Right ventricle myocardium inferior (tissue), 1 donor: Measurements from ENCODE around the gene LAMA1. TPM values are rescaled to one million over a fixed set of nuclear protein-coding genes. Genes with fewer than 3 reads are reported as not detected.

Source experiments
- ATAC-seq: fragments of 200-7000 bp; cut with Tn5 transposase; one replicate; pipeline ENCODE4 v1.9.1; 2020; ENCODE audit warnings: mild to moderate bottlenecking, moderate library complexity
- DNase-seq: peaks from one replicate; pipeline ENCODE4 v3.0.0; 2021; ENCODE audit errors: missing footprints
- intact Hi-C: fragments of 100-400 bp; cut with DNase I; formaldehyde crosslinking; loops from one replicate; pipeline ENCODE4 v1.11.0; 2022
- total RNA-seq: library from RNA; stranded (reverse); fragmentation: NEBNext Ultra II Directional; extraction: Animal tissue kit (Norgen Biotek cat#: 25700); gene quantifications from one replicate; pipeline ENCODE4 v1.2.1, GENCODE V29; 2021
- donor health status: DM: no; HTN: yes; CAD: no; lungs with severe emphysema.

LAMA1 gene
- total RNA-seq, 1 donor from 2014 or later = not detected

DNA sequence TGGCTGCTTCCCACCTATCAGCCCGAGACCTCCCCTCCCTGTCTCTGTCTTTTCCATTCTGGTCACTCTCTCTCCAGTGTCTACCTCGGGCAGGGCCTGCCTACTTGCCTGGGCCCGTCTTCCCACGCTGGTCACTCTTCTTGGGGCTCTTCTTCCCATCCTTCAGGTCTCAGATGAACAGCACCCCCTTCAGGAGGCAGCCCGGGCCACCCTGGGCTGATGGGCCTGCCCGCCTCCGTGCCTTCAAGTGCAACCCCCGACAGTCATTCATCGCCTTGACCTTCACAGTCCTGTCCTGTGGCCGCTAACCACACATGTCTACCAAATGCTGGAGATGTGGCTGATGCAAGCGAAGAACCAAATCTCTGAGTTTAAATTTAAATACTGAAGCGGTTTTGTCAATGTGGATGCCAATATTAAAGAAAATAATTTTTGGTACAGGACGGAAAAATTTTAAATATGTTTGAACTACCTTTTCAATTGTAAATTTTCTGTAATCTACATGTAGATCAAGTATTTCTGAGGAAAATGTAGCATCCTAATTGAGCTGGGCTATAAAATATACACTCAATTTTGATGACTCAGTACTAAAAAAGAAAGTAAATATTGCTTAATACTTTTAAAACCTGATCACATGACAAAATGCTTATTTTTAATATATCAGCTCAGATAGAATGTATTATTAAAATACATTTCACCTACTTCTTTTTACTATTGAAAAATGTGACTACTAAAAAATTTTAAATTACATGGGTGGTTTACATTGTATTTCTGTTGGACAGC, 96.4 kb downstream of the LAMA1 start:
- intact Hi-C loops = no loop called here
- ATAC-seq (no peak), DNase-seq (no peak)

DNA sequence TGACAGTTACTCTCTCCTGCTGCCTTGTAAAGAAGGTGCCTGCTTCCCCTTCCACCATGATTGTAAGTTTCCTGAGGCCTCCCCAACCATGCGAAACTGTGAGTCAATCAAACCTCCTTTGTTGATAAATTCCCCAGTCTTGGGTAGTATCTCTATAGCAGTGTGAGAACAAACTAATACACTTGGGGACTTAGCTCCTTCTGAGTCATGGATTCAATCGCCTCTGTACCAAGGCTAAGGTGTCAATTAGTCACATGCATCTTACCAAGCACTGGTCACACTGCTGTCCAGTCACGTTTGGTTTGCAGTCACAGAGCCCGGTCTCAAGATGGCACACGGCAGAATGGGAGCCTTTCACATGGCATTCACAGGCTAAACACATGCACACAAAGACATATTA, 100.6 kb downstream of the LAMA1 start:
- ATAC-seq = no peak
- intact Hi-C loops = no loop called here
- DNase-seq = no peak

DNA sequence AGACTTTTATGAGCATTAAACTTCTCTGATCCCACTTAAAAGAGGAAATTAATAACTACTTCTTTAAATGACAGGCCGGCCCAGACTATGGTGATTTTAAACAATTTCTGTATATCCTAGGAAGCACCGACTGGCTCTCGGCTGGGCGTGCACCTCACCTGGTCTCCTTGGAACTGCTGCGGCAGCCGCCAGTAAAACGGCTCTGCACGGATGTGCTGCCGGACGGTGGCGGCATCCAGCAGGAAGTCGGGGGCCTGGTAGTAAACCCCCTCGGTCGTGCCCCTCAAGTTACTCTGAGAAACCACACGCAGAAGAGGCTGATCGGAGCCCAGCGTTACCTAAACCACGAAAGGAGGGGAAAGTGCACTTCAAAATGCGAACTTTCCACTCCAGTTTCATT, 106.5 kb downstream of the LAMA1 start:
- DNase-seq = no peak
- ATAC-seq = no peak
- intact Hi-C loops = no loop called here

DNA sequence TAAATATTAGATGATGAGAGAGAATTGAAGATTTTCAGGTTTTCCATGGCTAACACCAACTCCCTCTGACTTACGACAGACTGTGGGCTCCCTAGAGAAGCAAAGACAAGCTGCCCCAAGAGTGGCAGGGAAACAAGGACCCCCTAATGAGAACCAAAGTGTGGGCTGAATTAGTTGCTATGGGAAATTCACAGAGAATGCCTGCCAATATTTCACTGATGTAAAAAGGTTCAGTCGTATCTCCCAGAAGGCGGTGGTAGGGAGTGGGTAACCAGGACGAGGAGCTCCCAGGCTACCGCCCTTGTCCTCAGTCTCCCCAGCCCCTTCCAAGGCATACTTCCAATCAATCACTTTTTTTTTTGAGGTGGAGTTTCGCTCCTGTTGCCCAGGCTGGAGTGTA, 113.6 kb downstream of the LAMA1 start:
- intact Hi-C loops = no loop called here
- ATAC-seq = no peak

DNA sequence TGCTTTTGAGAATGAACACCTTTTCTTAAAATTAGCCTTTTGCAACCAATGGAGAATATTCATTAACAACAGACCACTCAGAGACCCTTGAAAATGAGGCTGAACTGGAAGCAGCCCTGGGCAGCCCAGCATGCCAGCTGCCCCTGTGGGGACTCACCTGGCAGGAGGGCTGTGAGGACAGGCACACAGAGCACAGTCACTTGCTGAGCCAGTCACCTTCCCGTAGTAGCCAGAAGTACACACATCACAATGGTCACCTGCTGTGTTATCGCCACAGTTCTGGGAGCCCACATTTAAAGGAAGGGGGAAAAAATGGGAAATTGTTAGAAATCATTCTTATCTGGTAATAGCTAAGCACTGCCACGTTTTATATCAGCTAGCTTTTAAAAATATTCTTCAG, 115.5 kb downstream of the LAMA1 start:
- no peak for DNase-seq
- intact Hi-C loops = no loop called here
- no peak for ATAC-seq

More for the DNA sequence above, 113.6 kb downstream of the LAMA1 start:
- DNase-seq = no peak

DNA sequence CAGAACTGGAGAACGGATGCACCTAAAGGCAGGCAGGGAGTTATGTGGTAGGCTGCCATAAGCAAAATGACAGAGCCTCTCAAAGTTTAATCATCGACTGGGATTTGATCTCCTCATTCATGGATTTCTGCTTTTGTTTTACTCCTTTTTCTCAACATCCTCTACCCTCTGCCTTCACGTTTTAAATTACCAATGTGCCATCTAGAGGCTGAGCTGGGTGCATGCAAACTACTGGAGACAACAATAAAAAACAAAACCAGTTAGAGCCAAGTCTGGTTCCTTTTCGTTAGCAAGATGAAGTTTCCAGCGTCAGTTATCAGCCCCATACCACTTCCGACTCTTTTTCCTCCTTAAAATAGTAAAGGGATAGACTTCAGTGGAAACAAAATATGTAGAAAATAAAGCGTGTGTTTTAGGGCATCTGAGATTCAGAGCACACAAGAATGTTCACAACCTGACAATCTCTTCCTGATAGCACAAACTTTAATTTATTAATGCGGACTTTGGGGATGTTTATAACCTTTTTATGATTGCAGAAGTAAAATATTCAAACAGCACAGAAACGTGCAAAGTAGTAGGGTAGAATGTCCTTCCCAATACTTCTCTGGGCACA, 117.0 kb downstream of the LAMA1 start:
- DNase-seq (no peak), ATAC-seq (no peak)
- intact Hi-C loops = no loop called here

DNA sequence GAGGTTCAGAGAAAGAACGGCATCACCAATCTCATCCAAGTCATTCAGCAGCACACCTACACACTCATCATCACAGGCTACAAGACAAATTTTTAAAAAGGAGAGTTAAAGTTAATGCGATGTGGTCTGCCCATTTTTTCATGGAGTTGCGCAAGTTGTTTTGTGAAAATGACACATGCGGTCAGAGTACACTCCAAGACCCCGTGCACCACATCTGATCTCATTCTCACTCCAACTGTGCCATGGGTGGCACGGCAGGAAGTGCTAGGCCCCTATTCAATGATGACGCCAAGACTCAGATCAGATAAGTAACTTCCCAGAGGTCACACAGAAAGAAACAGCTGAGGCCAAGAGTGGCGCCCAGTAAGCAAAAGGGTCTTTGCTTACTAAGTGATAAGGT, 119.8 kb downstream of the LAMA1 start:
- intact Hi-C loops = no loop called here
- no peak for DNase-seq
- ATAC-seq = no peak

DNA sequence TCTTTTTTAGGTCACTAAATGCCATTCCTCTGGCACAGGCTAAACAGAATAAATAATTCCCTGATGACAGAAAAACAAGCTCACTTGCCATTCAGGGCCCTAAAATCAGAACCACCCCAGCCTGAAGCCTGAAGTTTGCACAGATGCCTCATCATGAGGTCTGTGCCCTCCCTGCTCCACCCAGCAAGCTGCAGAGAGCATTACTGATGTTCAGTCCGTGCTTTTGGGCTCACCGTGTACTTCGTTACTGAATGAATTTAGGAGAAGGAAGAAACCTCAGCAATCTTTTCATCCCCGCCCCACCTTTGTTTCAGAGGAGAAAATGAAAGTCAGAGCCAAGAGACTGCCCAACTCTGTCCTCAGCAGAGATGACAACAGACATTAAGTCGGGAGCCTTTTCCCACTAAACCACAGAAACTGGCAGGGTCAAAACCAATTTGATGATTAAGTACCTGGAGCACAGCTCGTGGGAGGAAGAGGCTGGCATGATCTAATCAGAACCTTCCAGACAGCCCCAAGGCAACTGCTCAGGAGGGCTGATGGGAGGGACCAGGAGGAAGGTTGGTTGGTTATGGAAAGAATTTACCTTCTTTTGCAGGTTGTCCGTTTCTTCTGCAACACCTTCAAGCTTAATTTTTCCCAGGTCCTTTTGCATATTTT, 122.7 kb downstream of the LAMA1 start:
- DNase-seq = no peak
- intact Hi-C loops = no loop called here
- no peak for ATAC-seq

DNA sequence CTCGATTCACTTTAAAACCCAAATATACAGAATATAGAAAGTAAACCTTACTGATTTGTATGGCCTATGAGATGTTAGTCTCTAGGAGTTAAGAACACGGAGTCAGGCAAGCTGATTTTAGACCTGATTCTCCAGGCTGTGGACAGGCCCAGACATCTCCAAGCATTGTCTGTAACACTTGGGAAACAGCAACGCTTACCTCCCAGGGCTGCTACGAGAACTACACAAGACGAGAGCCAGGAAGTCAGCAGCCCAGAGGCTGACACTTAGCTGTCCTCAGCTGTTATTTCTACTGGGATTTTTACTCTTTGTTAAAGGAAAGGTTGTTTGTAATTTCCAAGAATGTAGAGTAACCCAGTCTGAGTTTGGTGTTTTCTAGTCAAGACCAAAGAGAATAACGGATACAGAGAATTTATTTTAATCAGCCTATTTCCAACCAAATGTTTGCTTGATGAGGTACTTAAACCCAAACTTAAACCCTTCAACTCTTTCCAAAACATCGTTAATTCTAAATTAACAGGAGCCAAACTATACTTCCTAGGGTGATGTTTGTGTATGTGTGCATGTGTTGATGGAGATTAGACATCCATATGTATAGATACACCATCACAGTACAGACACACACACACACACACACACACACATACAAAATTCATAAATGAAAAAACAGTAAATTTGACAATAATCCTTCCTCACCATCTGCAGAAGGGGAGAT, 123.4 kb downstream of the LAMA1 start:
- DNase-seq = no peak
- intact Hi-C loops = no loop called here
- ATAC-seq = no peak

DNA sequence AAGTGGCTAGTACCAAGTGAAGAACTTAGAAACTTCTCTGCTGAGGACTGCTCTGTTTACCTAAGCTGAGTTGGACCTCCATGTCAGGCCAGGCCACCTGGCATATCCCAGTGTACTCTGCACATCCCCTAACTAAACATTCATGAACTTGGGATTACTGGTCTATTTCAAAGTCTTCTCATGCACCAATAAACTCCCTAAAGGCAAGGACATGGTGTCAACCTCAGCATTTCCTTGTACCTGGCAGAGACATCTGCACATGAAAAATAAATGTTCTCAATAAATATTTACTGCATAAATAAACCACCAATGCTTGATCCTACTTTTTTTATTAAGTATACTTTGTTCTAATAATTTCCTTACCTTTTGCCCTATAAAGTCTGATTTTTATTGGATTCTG, 124.8 kb downstream of the LAMA1 start:
- no peak for ATAC-seq
- intact Hi-C loops = no loop called here

DNA sequence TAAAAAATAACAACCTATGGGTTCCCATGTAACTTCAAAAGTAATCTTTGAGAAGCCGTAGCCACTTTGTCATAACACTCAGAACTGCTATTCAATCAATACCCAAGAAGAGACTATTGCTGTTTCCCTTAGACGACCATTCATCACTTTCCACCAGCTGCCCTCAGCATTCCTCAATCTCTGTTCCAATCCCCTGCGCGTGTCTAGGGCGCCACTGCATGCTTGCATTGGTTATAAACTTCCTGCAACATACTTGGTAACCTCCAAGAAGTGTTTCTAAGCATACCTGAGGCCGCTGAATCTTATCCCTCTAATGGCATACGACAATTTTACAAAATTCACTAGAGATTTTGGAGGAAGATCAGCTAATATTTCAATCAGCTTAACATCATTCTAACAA, 134.2 kb downstream of the LAMA1 start:
- ATAC-seq (no peak), DNase-seq (no peak)
- intact Hi-C loops = no loop called here

More for the DNA sequence above, 124.8 kb downstream of the LAMA1 start:
- DNase-seq = no peak

DNA sequence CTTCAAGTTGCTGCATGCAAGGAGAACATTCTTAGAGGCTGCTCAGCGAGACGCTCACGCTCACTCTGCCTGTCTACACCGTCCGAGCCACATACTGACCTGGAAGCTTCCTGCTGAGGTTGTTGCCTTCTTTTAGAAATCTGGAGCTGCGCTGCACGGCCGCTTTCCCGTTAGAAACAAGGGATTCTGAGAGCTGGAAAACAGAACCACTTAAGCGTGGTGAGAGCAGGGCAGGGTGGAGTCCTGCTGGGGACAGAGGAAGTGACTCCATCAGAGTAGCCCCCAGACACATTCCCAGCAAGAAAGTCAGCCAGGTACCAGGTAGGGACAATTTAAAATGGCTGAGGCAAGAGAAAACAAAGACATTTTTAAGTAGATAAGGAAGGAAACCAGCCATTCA, 135.2 kb downstream of the LAMA1 start:
- intact Hi-C loops = no loop called here
- DNase-seq (no peak), ATAC-seq (no peak)

DNA sequence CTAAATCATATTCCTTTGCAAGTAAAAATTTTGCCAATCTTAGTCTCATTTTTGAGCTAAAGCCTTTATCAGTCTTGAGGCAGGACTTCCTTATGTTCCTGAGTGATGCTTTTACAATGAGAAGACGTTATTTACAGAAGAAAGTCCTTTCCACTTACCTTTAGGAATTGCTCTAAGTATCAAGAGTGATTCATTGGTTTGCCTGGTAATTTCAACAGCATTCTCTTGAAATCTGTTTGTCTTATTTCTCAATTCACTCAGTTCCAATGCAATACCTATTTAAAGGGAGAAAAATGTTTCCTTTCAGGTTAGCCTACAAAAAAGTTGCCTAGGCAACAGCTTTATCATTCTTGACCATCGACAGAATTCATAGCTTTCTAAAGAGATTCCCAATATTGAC, 137.2 kb downstream of the LAMA1 start:
- intact Hi-C loops = no loop called here
- DNase-seq = no peak
- ATAC-seq = no peak

DNA sequence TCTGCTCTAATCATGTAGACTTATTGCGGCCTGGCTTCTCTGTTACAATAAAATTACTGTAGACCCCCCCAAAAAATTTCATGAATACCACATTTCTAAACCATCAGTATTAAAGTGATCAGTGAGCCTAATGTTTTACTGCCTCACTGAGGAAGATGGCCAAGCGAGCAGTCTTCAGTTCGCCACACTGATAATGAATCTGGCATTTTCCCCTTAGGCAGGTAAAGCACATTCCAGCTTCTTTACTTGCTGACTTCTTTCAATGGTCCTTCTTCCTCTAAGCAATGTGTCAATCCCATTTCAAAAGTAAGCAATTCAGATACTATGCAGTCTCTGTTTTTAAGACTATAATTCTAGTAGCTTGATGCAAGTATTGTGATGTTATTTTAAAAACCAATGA, 137.6 kb downstream of the LAMA1 start:
- intact Hi-C loops = no loop called here
- no peak for DNase-seq
- ATAC-seq = no peak

DNA sequence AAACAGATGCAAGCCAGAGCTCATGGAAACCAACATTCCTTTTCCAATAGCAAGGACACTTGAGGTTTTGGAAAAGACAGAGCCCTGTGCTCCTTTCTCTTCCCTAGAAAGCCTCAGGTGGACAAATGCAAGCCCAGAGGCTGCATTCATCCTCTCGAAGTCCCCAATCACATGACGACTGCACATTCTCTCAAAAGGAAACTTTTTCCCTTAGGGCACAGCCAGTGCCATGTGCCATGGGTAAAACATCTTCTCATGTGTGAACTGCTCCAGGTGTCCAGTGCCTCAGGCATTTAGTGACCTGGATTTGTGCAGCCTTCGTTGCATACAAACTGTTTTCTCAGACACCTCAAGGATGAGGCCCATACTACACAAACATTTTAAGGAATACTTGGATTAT, 140.7 kb downstream of the LAMA1 start:
- intact Hi-C loops = no loop called here
- DNase-seq (no peak), ATAC-seq (no peak)

DNA sequence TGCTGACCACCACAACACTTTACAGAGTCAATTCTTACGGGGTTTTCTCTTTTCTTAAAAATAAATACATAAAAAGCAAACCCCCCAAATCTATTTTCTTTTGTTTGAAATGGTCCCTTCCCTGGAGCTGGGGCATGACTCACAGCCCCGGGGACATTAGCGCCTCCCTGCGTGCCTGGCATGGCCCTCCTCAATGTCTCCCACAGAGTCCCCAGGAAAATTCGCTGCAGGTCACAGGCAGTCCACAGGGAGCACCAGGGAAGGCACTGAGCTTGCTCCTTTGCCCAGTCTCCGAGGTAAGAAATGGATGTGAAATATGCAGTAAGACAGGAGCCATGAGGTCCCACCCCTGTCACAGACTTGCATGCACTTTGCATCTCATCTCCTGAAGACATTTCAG, 142.5 kb downstream of the LAMA1 start:
- ATAC-seq (no peak), DNase-seq (no peak)
- intact Hi-C loops = no loop called here

DNA sequence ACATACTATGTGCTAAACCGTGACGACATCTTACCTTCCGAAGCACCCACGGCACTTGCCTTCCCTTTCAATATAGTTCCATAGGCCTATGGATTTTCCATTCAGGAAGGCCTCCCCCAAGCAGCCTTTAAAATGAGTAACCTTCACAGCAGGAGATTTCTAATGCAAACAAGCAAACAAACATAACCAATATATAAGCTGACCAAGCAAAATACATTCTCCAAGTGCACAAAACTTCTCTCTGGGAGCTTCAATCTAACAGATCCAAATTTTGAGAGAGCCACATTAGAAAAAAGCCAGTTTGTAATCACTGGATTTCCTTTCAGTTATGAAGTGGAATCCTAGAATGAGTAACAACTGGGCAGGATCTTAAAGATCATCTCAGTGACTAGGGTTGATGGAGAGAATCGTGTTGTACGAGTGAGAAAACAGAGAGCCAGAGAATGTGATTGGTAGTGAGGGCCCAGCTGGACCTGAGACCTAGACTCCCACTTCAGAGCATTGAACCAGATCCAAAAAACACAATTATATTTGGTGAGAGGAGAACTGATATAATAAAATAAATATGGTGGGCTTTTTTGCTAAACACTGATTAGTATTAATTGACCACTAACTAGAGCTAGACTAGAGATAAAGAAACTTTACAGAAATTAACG, 145.6 kb downstream of the LAMA1 start:
- no peak for ATAC-seq
- intact Hi-C loops = no loop called here
- DNase-seq = no peak

DNA sequence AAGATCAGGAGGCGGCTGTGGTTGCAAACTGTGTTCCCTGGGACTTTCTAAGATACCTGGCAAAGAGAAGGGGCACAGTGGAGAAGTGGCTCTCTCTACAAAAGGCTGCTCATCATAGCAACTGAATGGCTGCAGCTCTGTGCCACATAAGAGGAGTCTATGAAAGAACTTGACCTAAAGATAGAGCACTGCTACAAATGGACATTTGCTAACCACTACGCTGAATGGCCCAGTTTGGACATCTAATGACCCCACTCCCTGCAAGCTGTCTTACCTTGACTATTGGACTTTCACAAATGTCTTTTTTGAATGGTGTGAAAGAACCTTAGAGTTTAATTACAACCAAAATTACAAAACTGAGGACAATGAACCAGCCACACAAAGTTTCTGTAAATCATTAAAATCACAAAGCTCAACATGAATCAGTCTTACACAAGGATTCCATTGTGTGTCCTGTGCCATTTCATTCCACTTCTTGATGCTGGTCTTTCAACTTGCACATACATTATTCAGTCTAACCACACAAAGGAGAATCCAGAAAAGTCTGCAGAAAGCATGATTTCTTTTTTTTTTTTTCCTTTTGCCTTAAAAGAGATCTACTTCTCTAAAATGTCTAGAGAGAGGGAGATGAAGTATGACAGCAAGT, 154.0 kb downstream of the LAMA1 start:
- DNase-seq (no peak), ATAC-seq (no peak)
- intact Hi-C loops = no loop called here
